GM21390 (cell line): ENCODE data around the gene SLC1A7.

Experiments used
- ATAC-seq: cut with Tn5 transposase; IDR thresholded peaks from one replicate; pipeline ENCODE4 v1.9.1; 2021; ENCODE audit not compliant: unreplicated experiment

SLC1A7 gene

GRCh38 chr1:53116933-53117600, 25.4 kb downstream of the SLC1A7 start:
- ATAC-seq = no peak

GRCh38 chr1:53116307-53116810, 26.1 kb downstream of the SLC1A7 start:
- ATAC-seq = no peak

GRCh38 chr1:53115403-53116306, 26.8 kb downstream of the SLC1A7 start:
- no peak for ATAC-seq

DNA sequence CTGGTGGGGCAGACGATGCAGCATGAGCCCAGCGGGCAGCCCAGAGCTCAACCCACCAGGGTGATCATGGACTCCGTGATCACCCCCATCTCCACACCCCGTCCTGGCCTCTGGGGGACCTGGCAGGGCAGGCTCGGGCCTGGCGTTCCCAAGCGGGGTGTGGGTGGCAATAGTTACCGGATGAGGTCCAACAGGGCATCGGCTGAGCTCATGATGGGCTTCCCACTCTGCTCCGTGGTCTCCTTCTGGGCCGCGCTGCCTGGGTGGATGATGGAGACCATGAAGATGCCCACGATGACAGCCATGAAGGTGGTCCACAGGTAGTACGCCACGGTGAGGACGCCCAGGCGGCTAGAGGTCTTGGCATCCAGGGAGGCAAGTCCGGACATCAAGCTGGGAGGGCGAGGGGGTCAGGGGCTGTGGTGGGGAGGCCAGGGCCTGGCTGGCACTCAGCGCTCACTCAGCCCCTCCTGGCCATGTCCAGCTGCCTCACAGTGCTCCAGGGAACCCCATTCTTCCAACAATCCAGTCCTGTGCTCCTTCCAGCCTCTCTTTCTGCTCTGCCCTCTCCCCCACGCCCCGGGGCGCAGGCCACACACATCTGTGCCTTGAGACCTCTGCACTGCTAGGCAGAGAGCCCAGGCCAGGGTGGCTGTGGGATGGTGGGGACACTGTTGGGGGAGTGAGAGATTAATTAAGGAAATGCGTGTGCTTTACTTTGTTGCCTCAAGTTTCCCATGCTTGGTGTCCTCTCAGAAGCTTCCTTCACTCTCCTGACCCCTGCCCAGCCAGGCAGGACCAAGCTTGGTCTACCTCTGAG, 27.6 kb downstream of the SLC1A7 start:
- ATAC-seq = no peak

DNA sequence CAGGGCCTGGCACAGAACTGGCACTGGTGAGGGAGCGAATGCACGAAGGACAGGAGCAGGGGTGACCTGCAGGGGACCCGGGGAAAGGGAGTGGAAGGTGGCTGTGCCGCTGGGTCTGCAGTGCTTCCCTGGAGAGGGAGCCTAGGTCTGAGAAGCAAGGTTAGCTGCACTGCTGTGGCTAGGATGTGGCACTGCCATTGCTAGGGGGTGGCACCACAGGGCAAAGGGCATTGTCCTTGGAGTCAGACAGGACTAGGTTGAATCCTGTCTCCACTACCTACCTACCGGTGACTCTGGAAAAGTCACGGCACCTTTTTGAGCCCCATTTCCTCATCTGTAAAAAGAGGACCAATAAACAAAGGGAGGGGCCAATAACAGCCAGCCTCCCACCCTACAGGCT, 28.3 kb downstream of the SLC1A7 start:
- no peak for ATAC-seq

DNA sequence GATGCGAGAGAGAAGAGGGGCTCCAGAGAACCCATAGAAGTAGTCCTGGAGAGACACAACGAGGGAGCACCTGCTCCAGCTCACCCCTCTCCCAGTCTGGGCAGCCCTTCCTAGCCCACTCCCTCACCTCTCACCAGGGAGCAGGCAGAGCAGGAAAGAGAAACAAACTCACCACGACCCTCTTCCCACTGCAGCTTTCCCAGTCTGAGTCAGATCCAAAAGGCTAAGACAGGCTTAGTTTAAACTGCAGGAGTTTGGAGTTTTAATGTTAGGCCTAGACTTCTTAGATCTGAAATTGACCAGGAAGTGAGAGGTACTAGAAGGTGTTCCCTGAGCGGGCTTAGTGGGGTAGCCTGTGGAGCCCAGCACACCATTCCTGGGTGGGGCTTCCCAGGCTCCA, 29.6 kb downstream of the SLC1A7 start:
- no peak for ATAC-seq

- no peak for ATAC-seq
Observed at GRCh38 chr1:53112271-53112774, 30.1 kb downstream of the SLC1A7 start.

GRCh38 chr1:53111693-53112092, 30.7 kb downstream of the SLC1A7 start:
- no peak for ATAC-seq

DNA sequence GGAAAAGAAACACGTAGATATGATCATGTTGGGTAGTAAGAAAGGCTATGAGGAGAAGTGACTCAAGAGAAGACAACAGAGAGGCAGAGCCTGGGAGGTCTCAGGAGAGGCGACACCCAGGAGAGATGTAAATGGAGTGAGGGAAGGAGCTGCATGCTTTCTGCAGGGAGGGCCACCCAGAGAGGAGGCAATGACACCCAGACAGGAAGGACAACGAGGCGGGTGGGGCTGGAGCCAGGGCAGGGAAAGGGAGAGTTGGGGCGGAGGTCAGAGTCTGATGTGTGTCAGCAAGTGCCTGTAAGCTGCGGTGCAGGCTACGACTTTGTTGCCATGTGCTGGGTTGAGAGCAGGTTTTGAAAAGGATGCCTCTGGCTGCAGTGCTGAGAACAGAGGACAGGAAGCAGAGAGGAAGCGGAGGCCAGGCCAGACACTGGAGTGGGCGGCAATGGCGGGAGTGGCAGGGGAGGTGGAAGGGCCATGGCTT, 31.3 kb downstream of the SLC1A7 start:
- ATAC-seq = no peak

DNA sequence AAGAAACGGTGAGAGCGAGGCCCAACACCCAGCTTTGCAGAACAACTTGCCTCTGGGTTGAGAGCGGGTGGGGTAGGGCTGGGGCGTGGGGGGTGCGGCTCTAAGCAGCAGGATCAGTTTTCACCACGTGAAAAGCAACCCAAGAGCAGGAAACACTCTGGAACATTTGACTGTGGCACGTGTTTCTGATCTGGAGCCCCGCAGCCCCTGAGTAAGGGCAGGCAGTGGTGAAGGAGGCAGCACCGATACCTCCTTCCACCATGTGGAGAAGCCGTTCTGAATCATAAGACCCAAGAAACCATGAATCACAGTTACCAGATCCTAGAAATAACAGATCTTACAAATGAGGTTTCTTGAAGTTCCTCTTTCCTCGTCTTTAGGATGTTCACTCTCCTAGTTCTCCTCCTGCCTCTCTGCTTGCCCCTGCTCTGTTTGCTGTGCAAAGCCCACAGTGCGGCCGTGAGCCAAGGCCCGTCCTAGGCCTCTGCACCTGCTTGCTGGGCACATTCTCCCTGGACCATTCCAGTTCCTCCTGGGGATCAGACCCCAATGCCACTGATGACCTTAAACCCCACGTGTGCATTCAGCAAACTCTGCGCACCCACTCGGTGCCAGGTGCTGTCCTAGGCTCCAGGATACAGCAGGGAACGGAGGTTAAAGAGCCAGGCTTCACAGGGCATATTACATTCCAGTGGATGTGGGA, 31.9 kb downstream of the SLC1A7 start:
- ATAC-seq = no peak

GRCh38 chr1:53108646-53109580, 33.5 kb downstream of the SLC1A7 start:
- no peak for ATAC-seq

GRCh38 chr1:53107570-53108322, 34.7 kb downstream of the SLC1A7 start:
- ATAC-seq = no peak

DNA sequence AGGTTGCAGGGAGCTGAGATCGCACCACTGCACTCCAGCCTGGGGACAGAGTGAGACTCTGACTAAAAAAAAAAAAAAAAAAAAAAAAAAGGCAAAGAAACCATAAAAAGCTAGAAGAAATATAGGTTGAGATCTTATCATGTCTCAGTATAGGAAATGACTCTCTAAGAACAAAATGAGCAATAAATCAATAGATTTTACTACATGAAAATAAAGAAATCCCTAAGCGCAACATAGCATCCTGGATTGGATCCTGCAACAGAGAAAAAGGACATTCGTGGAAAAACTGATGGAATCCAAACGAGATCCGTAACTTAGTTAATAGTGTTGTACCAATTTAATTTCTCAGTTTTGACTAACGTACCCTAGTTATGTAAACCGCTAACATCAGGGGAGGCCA, 35.3 kb downstream of the SLC1A7 start:
- no peak for ATAC-seq

DNA sequence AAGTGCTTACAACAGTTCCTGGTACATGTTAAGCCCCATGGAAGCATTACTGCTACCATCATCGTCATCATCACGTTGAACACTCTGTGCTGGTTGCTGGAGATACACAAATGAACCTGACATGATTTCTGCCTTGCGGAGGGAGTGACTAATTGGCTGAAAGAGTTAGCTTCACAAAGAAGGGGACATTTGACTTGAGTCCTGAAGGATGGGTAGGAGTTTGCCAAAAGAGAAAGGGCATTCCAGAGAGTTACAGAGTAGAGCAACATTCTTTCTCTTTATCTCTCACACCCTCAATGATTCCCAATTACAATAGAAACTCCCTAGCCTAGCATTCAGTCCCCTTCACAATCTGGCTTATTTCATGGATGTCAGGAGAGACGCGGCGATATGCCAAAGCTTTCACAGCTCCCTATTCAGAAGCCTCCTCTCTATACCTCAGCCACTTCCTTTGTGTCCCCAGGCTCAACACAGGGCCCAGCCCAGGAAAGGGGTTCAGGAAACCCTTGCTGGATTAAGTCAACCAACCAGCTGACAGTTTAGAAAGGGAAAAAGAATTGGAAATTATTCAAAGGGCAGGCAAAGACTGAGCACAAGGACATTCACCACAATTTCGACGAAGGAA, 38.0 kb downstream of the SLC1A7 start:
- no peak for ATAC-seq

GRCh38 chr1:53094533-53094919, 47.9 kb downstream of the SLC1A7 start:
- no peak for ATAC-seq

DNA sequence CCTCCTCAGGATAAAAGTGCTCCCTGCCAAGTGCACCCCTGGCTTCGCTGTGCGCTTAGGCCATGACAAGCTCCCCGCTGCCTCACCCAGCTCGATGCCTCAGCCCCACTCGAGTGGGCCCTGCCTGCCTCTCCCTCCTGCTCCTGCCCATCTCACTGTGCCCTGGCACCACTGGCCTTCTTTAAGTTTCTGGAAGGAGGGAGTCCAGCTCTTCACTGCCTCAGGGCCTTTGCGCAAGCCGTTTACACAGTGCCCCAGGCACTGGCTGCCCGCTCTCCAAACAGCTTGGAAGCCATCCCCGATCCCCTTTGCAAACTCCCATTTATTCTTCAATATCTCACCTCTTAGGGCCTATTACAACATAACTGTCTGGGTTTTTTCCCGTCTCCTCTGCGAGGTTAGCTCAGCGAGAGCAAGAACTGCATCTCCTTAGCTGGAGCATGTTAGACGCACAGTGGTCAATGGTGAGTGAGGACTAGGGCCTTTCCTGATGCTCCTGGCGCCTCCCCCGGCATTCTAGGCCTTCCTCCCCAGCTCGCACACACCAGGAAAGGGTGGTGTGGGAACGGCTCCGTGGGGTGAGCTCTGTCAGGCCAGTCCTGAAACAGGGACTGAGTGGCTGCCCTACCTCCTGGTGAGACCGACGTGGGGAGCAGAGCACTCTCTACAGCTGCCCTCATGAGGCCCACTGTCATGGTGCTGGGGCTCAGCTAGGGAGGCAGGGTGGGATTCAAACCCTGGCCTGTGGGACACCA, 48.5 kb downstream of the SLC1A7 start:
- ATAC-seq = no peak

GRCh38 chr1:53093451-53093754, 49.0 kb downstream of the SLC1A7 start:
- ATAC-seq = no peak
